Measurements from ENCODE around the gene HDLBP. TPM values are rescaled to one million over a fixed set of nuclear protein-coding genes. Genes with fewer than 3 reads are reported as not detected.

HDLBP gene
- total RNA-seq, 1 experiment from 2014 or later, result 510 TPM

GRCh38 chr2:241202268-241202585 is 113.2 kb downstream of the HDLBP start:
- TF ChIP-seq EZH2 (IDR thresholded peaks at IDR 0.05; ENCODE audit: borderline replicate concordance, low read depth, low read length, poor library complexity, severe bottlenecking) (no peak), CTCF (conservative IDR thresholded peaks at IDR 0.05; ENCODE audit: low read depth, low read length) (no peak)
- BruUV-seq (replicated peaks), result no TSS peak
- no peak for DNase-seq (ENCODE audit: low spot score)
- H3K4me1 ChIP-seq (ENCODE audit: insufficient read depth, low read length, poor library complexity, severe bottlenecking), result no peaks in the 10 kb centered on the region
- POLR2A ChIA-PET (ENCODE audit: low non-redundant PET), result no interaction called here
- H3K27ac ChIP-seq (ENCODE audit: low read depth, low read length, poor library complexity, severe bottlenecking), result no peak overlapping the region
- CTCF ChIA-PET, result no interaction called here
- H3K9me3 ChIP-seq (ENCODE audit: low read depth, low read length, poor library complexity, severe bottlenecking), result no peaks in the 10 kb centered on the region
- H3K27me3 ChIP-seq (replicated peaks; ENCODE audit: insufficient read depth, low read depth, low read length, poor library complexity), result no peaks in the 10 kb centered on the region
- no peaks in the 10 kb centered on the region for H3K36me3 ChIP-seq (ENCODE audit: insufficient read depth, low read length, poor library complexity, severe bottlenecking)
- H3K4me3 ChIP-seq (ENCODE audit: low read depth, low read length, poor library complexity, severe bottlenecking), result no peak overlapping the region
- intact Hi-C loops (cut with micrococcal nuclease; ENCODE audit: unreplicated experiment), result no loop called here

GRCh38 chr2:241201445-241202267 is 113.8 kb downstream of the HDLBP start:
- ChIA-PET POLR2A (ENCODE audit: low non-redundant PET) (no interaction called here), CTCF (no interaction called here)
- Histone ChIP-seq H3K9me3 (ENCODE audit: low read depth, low read length, poor library complexity, severe bottlenecking) (no peaks in the 10 kb centered on the region), H3K4me3 (ENCODE audit: low read depth, low read length, poor library complexity, severe bottlenecking) (no peak overlapping the region), H3K27ac (ENCODE audit: low read depth, low read length, poor library complexity, severe bottlenecking) (no peak overlapping the region), H3K36me3 (ENCODE audit: insufficient read depth, low read length, poor library complexity, severe bottlenecking) (no peaks in the 10 kb centered on the region), H3K27me3 (replicated peaks; ENCODE audit: insufficient read depth, low read depth, low read length, poor library complexity) (no peaks in the 10 kb centered on the region), H3K4me1 (ENCODE audit: insufficient read depth, low read length, poor library complexity, severe bottlenecking) (no peaks in the 10 kb centered on the region)
- DNase-seq (ENCODE audit: low spot score), result no peak
- TF ChIP-seq CTCF (conservative IDR thresholded peaks at IDR 0.05; ENCODE audit: low read depth, low read length) (no peak), EZH2 (IDR thresholded peaks at IDR 0.05; ENCODE audit: borderline replicate concordance, low read depth, low read length, poor library complexity, severe bottlenecking) (no peak)
- intact Hi-C loops (cut with micrococcal nuclease; ENCODE audit: unreplicated experiment), result no loop called here
- BruUV-seq (replicated peaks), result no TSS peak

- intact Hi-C loops (cut with micrococcal nuclease; ENCODE audit: unreplicated experiment), result no loop called here
- H3K9me3 ChIP-seq (ENCODE audit: low read depth, low read length, poor library complexity, severe bottlenecking), result no peaks in the 10 kb centered on the region
- no peaks in the 10 kb centered on the region for H3K36me3 ChIP-seq (ENCODE audit: insufficient read depth, low read length, poor library complexity, severe bottlenecking)
- TF ChIP-seq CTCF (conservative IDR thresholded peaks at IDR 0.05; ENCODE audit: low read depth, low read length), result no peak
- TF ChIP-seq EZH2 (IDR thresholded peaks at IDR 0.05; ENCODE audit: borderline replicate concordance, low read depth, low read length, poor library complexity, severe bottlenecking), result no peak
- H3K27ac ChIP-seq (ENCODE audit: low read depth, low read length, poor library complexity, severe bottlenecking), result no peak overlapping the region
- H3K27me3 ChIP-seq (replicated peaks; ENCODE audit: insufficient read depth, low read depth, low read length, poor library complexity), result no peaks in the 10 kb centered on the region
- BruUV-seq (replicated peaks), result no TSS peak
- H3K4me1 ChIP-seq (ENCODE audit: insufficient read depth, low read length, poor library complexity, severe bottlenecking), result no peaks in the 10 kb centered on the region
- no peak for DNase-seq (ENCODE audit: low spot score)
- no peak overlapping the region for H3K4me3 ChIP-seq (ENCODE audit: low read depth, low read length, poor library complexity, severe bottlenecking)
- CTCF ChIA-PET, result no interaction called here
- POLR2A ChIA-PET (ENCODE audit: low non-redundant PET), result no interaction called here
Measured at GRCh38 chr2:241200822-241201395, 114.6 kb downstream of the HDLBP start.
